Ecto neural progenitor cell (in vitro differentiated cells): Measurements from ENCODE around the gene PNO1.
A peak's percentile ranks its signal among the peaks of the same experiment; 100 is the strongest.

Experiments used
- DNase-seq: peaks from one replicate; pipeline ENCODE4 v3.0.0-alpha.2; 2018; ENCODE audit warnings: low spot score

PNO1 gene

GRCh38 chr2:68195096-68195495, 37.4 kb downstream of the PNO1 start:
- DNase-seq: no peak

GRCh38 chr2:68196120-68196716, 38.5 kb downstream of the PNO1 start:
- no peak for DNase-seq

GRCh38 chr2:68200157-68200787, 42.6 kb downstream of the PNO1 start:
- DNase-seq: no peak

GRCh38 chr2:68203587-68203986, 45.9 kb downstream of the PNO1 start:
- DNase-seq: no peak

- DNase-seq: no peak
Measured at GRCh38 chr2:68206793-68207192, 49.1 kb downstream of the PNO1 start.

- DNase-seq: no peak
Measured at GRCh38 chr2:68214381-68214780, 56.7 kb downstream of the PNO1 start.

GRCh38 chr2:68216454-68217310, 59.0 kb downstream of the PNO1 start:
- no peak for DNase-seq

- DNase-seq: no peak
Measured at GRCh38 chr2:68217729-68218128, 60.0 kb downstream of the PNO1 start.

GRCh38 chr2:68218343-68218901, 60.7 kb downstream of the PNO1 start:
- no peak for DNase-seq

- DNase-seq: no peak
Measured at GRCh38 chr2:68222287-68222686, 64.6 kb downstream of the PNO1 start.

- DNase-seq: no peak
Measured at GRCh38 chr2:68223419-68223818, 65.7 kb downstream of the PNO1 start.

GRCh38 chr2:68225119-68225632, 67.5 kb downstream of the PNO1 start:
- peak; percentile 53 for DNase-seq
